Activated B cell treated with CpG ODN at 0.5 μM for 24 hours (primary cell): Measurements from ENCODE around the gene CHN2. TPM values are rescaled to one million over a fixed set of nuclear protein-coding genes. Genes with fewer than 3 reads are reported as not detected.

Experiments used
- ATAC-seq: fragments of 200-7000 bp; cut with Tn5 transposase; one replicate; pipeline ENCODE4 v1.10.0; 2021; ENCODE audit warnings: low read depth, mild to moderate bottlenecking, moderate library complexity
- CTCF ChIA-PET: fragments of 350-600 bp; sonication (Branson Sonifier 250); formaldehyde crosslinking; loops from one replicate; lab custom pipeline; 2021; ENCODE audit warnings: antibody characterized with exemption; lab: Charles Lee
- POLR2A ChIA-PET: fragments of 350-600 bp; sonication (Branson Sonifier 250); formaldehyde crosslinking; loops from one replicate; lab custom pipeline; 2021; ENCODE audit warnings: antibody characterized with exemption; lab: Charles Lee
- DNase-seq: peaks from one replicate; pipeline ENCODE4 v3.0.0; 2022
- H3K27ac Mint-ChIP-seq: one replicate; pipeline ENCODE4 v1.8.0; 2020; ENCODE audit warnings: mixed read lengths
- H3K27me3 Mint-ChIP-seq: one replicate; pipeline ENCODE4 v1.8.0; 2021; ENCODE audit warnings: mixed read lengths
- H3K36me3 Mint-ChIP-seq: one replicate; pipeline ENCODE4 v1.8.0; 2021; ENCODE audit warnings: low read depth, mixed read lengths
- H3K4me1 Mint-ChIP-seq: one replicate; pipeline ENCODE4 v1.8.0; 2021; ENCODE audit warnings: mixed read lengths
- H3K4me3 Mint-ChIP-seq: one replicate; pipeline ENCODE4 v1.8.0; 2020; ENCODE audit warnings: mild to moderate bottlenecking, mixed read lengths
- H3K9me3 Mint-ChIP-seq: one replicate; pipeline ENCODE4 v1.8.0; 2020; ENCODE audit warnings: mixed read lengths
- intact Hi-C: fragments of 100-400 bp; cut with micrococcal nuclease; formaldehyde crosslinking; loops from one replicate; pipeline ENCODE4 v1.15.1; 2024
- total RNA-seq: library from RNA; stranded (reverse); gene quantifications from 2 replicates; pipeline ENCODE4 v1.2.3, GENCODE V29; 2022
- TF ChIP-seq, protein P1 (sequence below): fragments of 200-600 bp; IDR thresholded peaks from one replicate; pipeline ENCODE4 v1.8.0; 2022; ENCODE audit warnings: antibody characterized with exemption, mild to moderate bottlenecking

CHN2 gene
- total RNA-seq, 1 donor from 2014 or later = 1.8 TPM

DNA sequence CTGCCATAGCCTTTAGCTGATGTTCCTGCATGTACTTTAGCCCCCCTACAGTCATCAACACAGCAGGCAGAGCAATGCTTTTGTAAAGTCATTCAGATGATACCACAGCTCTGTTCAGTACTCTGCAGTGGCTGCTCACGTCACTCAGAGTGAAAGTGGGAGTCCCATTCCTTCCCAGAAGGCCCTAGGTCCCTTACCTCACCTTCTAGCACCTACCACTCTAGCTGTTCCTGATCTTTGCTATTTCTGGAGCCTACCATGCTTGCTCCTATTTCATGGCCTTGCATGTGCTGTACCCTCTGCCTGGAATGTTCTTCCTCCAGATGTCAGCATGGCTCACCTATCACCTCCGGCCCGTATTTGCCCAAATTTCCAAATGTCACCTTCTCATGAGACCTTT, 274.7 kb downstream of the CHN2 start:
- TF ChIP-seq, protein P1, sequence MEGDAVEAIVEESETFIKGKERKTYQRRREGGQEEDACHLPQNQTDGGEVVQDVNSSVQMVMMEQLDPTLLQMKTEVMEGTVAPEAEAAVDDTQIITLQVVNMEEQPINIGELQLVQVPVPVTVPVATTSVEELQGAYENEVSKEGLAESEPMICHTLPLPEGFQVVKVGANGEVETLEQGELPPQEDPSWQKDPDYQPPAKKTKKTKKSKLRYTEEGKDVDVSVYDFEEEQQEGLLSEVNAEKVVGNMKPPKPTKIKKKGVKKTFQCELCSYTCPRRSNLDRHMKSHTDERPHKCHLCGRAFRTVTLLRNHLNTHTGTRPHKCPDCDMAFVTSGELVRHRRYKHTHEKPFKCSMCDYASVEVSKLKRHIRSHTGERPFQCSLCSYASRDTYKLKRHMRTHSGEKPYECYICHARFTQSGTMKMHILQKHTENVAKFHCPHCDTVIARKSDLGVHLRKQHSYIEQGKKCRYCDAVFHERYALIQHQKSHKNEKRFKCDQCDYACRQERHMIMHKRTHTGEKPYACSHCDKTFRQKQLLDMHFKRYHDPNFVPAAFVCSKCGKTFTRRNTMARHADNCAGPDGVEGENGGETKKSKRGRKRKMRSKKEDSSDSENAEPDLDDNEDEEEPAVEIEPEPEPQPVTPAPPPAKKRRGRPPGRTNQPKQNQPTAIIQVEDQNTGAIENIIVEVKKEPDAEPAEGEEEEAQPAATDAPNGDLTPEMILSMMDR = no peak
- CTCF ChIA-PET = no interaction called here
- Mint-ChIP-seq H3K36me3 (no peaks in the 10 kb centered on the region), H3K27ac (no peak overlapping the region), H3K9me3 (no peaks in the 10 kb centered on the region), H3K27me3 (peaks cover 12% of the 10 kb centered on the region), H3K4me3 (no peak overlapping the region), H3K4me1 (no peaks in the 10 kb centered on the region)
- ATAC-seq (no peak), DNase-seq (no peak)
- intact Hi-C loops = no loop called here
- POLR2A ChIA-PET = no interaction called here

DNA sequence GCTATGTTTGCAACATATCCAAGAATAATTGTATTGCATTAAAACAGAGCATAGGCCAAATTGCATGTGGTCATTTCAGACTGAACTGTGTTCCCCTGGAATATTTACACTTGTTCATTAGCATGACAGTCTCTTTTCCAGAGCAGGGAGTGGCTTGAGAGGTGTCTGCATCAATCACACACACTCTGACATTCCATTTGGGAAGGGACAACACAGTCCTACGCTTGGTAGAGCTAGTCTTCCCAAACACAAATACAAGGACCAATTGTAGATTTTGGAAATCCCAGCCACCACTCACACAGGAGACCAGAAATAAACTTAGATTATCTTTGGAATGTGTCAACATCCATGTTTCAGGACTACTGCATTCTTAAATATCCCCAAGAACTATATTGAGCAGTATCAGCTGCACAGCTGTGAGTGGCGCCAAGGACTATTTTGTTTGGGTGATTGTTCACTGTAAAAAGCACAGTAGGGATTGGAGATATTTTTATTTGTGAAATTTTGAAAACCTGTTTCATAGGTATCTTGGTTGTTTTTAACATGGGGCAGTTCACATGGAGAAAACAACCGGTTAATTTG, 275.5 kb downstream of the CHN2 start:
- DNase-seq = no peak
- intact Hi-C loops = no loop called here
- Mint-ChIP-seq H3K4me1 (no peaks in the 10 kb centered on the region), H3K27ac (no peak overlapping the region), H3K27me3 (peaks cover 10% of the 10 kb centered on the region), H3K36me3 (no peaks in the 10 kb centered on the region), H3K9me3 (no peaks in the 10 kb centered on the region), H3K4me3 (no peak overlapping the region)
- no peak for ATAC-seq
- POLR2A ChIA-PET = no interaction called here
- CTCF ChIA-PET = no interaction called here
- TF ChIP-seq, protein P1 = no peak

DNA sequence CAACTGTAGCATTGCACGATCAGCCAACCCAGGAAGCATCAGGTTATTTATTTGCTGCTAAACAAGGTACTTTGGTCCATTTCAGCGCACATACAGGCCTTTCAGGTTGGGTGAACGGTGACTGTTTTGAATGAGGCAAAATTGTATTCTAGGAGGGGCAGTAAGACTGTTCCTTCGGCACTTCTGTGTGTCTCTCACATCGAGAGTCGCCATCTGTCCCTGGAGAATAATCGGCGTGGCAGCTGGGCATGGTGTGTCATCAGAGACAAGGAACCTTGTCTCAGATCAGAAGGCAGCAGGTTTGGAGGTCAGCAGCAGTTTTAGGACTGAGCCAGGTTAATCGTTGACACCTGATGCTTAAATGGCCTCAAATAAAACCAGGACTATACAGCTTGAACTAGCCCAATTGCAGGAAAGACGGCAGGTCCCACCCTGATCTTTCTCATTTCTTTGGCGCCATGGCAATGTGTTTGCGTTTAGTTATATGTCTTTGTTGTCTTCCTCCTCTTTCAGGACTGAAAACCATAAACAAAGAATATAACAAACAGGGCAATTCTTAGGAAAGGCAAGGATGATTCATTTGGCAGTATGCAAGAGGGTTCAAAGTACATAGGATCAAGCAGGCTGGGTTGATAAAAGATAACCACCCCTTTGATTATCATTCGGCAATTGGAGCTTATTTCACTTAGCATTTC, 277.0 kb downstream of the CHN2 start:
- no peaks in the 10 kb centered on the region for H3K9me3 Mint-ChIP-seq
- DNase-seq = no peak

DNA sequence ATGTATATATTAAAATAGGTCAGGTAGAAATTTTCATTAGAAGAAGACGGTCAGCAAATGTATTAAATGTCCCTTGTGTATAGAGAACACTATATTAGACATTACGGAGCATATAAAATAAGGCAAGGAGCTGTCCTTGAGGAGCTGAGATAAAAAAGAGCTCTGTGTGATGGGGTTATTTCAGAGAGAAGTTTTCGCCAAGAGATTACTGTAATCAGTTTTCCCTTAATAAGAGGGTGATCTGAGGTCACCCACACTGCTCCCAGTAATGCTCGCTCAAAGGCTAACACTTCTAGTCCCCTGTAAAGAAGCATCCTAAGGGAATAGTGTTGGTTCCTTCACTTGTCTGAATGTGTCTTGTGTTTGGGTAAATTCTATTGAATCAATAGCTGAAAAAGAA, 282.3 kb downstream of the CHN2 start:
- H3K36me3 Mint-ChIP-seq = no peaks in the 10 kb centered on the region
- peaks cover 8% of the 10 kb centered on the region for H3K27me3 Mint-ChIP-seq
- intact Hi-C loops = no loop called here
- POLR2A ChIA-PET = no interaction called here
- no peak overlapping the region for H3K27ac Mint-ChIP-seq
- H3K4me1 Mint-ChIP-seq = no peaks in the 10 kb centered on the region
- H3K4me3 Mint-ChIP-seq = no peak overlapping the region
- ATAC-seq (no peak), DNase-seq (no peak)
- TF ChIP-seq, protein P1 = no peak
- CTCF ChIA-PET = no interaction called here
- no peaks in the 10 kb centered on the region for H3K9me3 Mint-ChIP-seq

More for the DNA sequence above, 277.0 kb downstream of the CHN2 start:
- intact Hi-C loops = no loop called here
- ChIA-PET CTCF (no interaction called here), POLR2A (no interaction called here)
- Mint-ChIP-seq H3K4me3 (no peak overlapping the region), H3K36me3 (no peaks in the 10 kb centered on the region), H3K27me3 (peaks cover 10% of the 10 kb centered on the region), H3K4me1 (no peaks in the 10 kb centered on the region), H3K27ac (no peak overlapping the region)
- no peak for ATAC-seq
- TF ChIP-seq, protein P1 = no peak

DNA sequence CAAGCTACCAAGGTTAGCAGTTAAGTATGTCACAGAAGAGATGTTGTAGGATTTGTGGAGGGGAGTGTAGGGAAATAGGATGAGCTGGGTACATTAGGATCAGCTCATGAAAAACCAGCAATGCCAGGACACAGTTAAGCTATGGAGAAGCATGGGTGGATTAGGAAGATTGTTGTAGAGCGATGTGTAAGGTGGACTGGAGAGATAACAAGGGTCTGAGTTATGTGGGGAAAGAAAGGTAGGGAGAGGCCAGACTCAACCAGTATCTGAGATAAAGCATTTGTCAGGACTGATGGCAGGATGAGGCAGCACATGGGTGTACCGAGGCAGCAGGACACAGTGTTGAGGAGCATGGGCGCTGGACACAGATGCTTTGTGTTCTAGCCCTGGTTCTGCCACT, 283.7 kb downstream of the CHN2 start:
- Mint-ChIP-seq H3K4me3 (no peak overlapping the region), H3K27me3 (no peaks in the 10 kb centered on the region), H3K4me1 (no peaks in the 10 kb centered on the region), H3K27ac (no peak overlapping the region), H3K36me3 (no peaks in the 10 kb centered on the region), H3K9me3 (no peaks in the 10 kb centered on the region)
- ATAC-seq (no peak), DNase-seq (no peak)
- ChIA-PET POLR2A (no interaction called here), CTCF (no interaction called here)
- TF ChIP-seq, protein P1 = no peak
- intact Hi-C loops = no loop called here
